Upper lobe of right lung (tissue), 1 donor: Measurements from ENCODE around the gene ATP10A. TPM values are rescaled to one million over a fixed set of nuclear protein-coding genes. Genes with fewer than 3 reads are reported as not detected.

Experiments used
- ATAC-seq: fragments of 200-7000 bp; cut with Tn5 transposase; one replicate; pipeline ENCODE4 v1.9.1; 2020; ENCODE audit warnings: mild to moderate bottlenecking, moderate library complexity
- DNase-seq: peaks from one replicate; pipeline ENCODE4 v3.0.0-alpha.2; 2020
- H3K27ac ChIP-seq: fragments of 200-600 bp; one replicate; pipeline ENCODE4 v1.8.0; 2022
- H3K27me3 ChIP-seq: fragments of 200-600 bp; one replicate; pipeline ENCODE4 v1.8.0; 2022; ENCODE audit warnings: mild to moderate bottlenecking
- H3K36me3 ChIP-seq: fragments of 200-600 bp; one replicate; pipeline ENCODE4 v1.8.0; 2022
- H3K4me1 ChIP-seq: fragments of 200-600 bp; one replicate; pipeline ENCODE4 v1.8.0; 2022
- H3K4me3 ChIP-seq: fragments of 200-600 bp; one replicate; pipeline ENCODE4 v1.8.0; 2022; ENCODE audit warnings: mild to moderate bottlenecking
- H3K9me3 ChIP-seq: fragments of 200-600 bp; one replicate; pipeline ENCODE4 v1.8.0; 2022
- CTCF ChIP-seq: fragments of 200-600 bp; IDR thresholded peaks from one replicate; pipeline ENCODE4 v1.8.0; 2022; ENCODE audit warnings: antibody characterized with exemption
- intact Hi-C: fragments of 100-400 bp; cut with DNase I; formaldehyde crosslinking; loops from one replicate; pipeline ENCODE4 v1.11.0; 2022
- total RNA-seq: library from RNA; stranded (reverse); fragmentation: NEBNext Ultra II Directional; extraction: Animal tissue kit (Norgen Biotek cat#: 25700); gene quantifications from one replicate; pipeline ENCODE4 v1.2.1, GENCODE V29; 2021
- donor health status: DM: no; HTN: yes; CAD: no; lungs with severe emphysema.

Gene ATP10A
- total RNA-seq, 1 donor from 2014 or later: 31.1 TPM

GRCh38 chr15:25673351-25673750 lies 189.8 kb downstream of the ATP10A start:
- Histone ChIP-seq H3K27ac (no peak overlapping the region), H3K4me1 (peaks cover 11% of the 10 kb centered on the region), H3K9me3 (no peaks in the 10 kb centered on the region), H3K4me3 (no peak overlapping the region), H3K27me3 (no peaks in the 10 kb centered on the region), H3K36me3 (no peaks in the 10 kb centered on the region)
- ATAC-seq (no peak), DNase-seq (no peak)
- TF ChIP-seq CTCF: no peak
- intact Hi-C loops: no loop called here

- H3K27ac ChIP-seq: no peak overlapping the region
- ATAC-seq (no peak), DNase-seq (no peak)
- intact Hi-C loops: no loop called here
- no peaks in the 10 kb centered on the region for H3K36me3 ChIP-seq
- H3K4me3 ChIP-seq: no peak overlapping the region
- H3K27me3 ChIP-seq: peaks cover 5% of the 10 kb centered on the region
- TF ChIP-seq CTCF: no peak
- peaks cover 11% of the 10 kb centered on the region for H3K4me1 ChIP-seq
- H3K9me3 ChIP-seq: no peaks in the 10 kb centered on the region
These were observed 192.0 kb downstream of the ATP10A start for GRCh38 chr15:25671132-25671531.

GRCh38 chr15:25670621-25671020 lies 192.5 kb downstream of the ATP10A start:
- Histone ChIP-seq H3K27ac (no peak overlapping the region), H3K4me1 (peaks cover 11% of the 10 kb centered on the region)
- no peak for DNase-seq

GRCh38 chr15:25670025-25670554 lies 193.0 kb downstream of the ATP10A start:
- peaks cover 11% of the 10 kb centered on the region for H3K4me1 ChIP-seq
- ATAC-seq (peak; percentile 70), DNase-seq (peak; percentile 68)
- TF ChIP-seq CTCF: no peak
- no peak overlapping the region for H3K4me3 ChIP-seq
- H3K27ac ChIP-seq: no peak overlapping the region
- intact Hi-C loops: no loop called here
- H3K36me3 ChIP-seq: no peaks in the 10 kb centered on the region
- H3K9me3 ChIP-seq: no peaks in the 10 kb centered on the region
- H3K27me3 ChIP-seq: peaks cover 5% of the 10 kb centered on the region

More at GRCh38 chr15:25670621-25671020, 192.5 kb downstream of the ATP10A start:
- intact Hi-C loops: no loop called here
- no peaks in the 10 kb centered on the region for H3K9me3 ChIP-seq
- no peak for ATAC-seq
- H3K36me3 ChIP-seq: no peaks in the 10 kb centered on the region
- no peak overlapping the region for H3K4me3 ChIP-seq
- H3K27me3 ChIP-seq: peaks cover 5% of the 10 kb centered on the region
- TF ChIP-seq CTCF: no peak

GRCh38 chr15:25668901-25669300 lies 194.2 kb downstream of the ATP10A start:
- DNase-seq (no peak), ATAC-seq (no peak)
- no peaks in the 10 kb centered on the region for H3K36me3 ChIP-seq
- intact Hi-C loops: no loop called here
- H3K4me1 ChIP-seq: peaks cover 11% of the 10 kb centered on the region
- peaks cover 5% of the 10 kb centered on the region for H3K27me3 ChIP-seq
- no peaks in the 10 kb centered on the region for H3K9me3 ChIP-seq
- TF ChIP-seq CTCF: no peak
- H3K4me3 ChIP-seq: no peak overlapping the region
- no peak overlapping the region for H3K27ac ChIP-seq
